Stimulated activated naive CD8-positive, alpha-beta T cell treated with anti-CD3 and anti-CD28 coated beads, Interleukin-15, Interleukin-2, amounts not matched to agents 100 ng/mL and 50 ng/mL, for 24 hours (primary cell): ENCODE data around the gene DHDDS.
A peak's percentile ranks its signal among the peaks of the same experiment; 100 is the strongest.

Experiments used
- H3K27ac Mint-ChIP-seq: one replicate; pipeline ENCODE4 v1.8.0; 2021; ENCODE audit warnings: mild to moderate bottlenecking, mixed read lengths
- H3K27me3 Mint-ChIP-seq: one replicate; pipeline ENCODE4 v1.8.0; 2021; ENCODE audit warnings: mixed read lengths
- H3K36me3 Mint-ChIP-seq: one replicate; pipeline ENCODE4 v1.8.0; 2021; ENCODE audit warnings: low read depth, mixed read lengths
- H3K4me1 Mint-ChIP-seq: one replicate; pipeline ENCODE4 v1.8.0; 2021; ENCODE audit warnings: low read depth, mixed read lengths
- H3K4me3 Mint-ChIP-seq: one replicate; pipeline ENCODE4 v1.8.0; 2021; ENCODE audit warnings: mild to moderate bottlenecking, mixed read lengths
- H3K9me3 Mint-ChIP-seq: one replicate; pipeline ENCODE4 v1.8.0; 2021; ENCODE audit warnings: mixed read lengths

Gene DHDDS

DNA sequence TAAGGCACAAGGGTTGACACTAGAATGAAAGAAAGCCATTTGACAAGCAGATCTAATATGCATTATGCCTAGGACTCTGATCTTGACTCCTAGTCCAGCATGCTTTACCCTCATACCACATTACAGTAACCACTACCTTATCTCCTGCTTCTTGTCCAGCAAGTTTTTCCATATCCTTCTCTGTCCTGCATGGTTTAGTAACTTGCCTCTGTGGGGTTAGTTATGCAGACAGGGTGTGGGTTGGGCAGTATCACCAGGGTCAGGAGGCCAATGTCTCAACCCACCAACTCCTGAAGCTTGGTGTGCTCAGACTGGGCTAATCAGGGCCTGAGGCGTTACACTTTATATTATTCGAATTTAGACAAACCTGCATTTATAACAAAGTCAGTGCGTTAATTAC lies 18.8 kb downstream of the DHDDS start:
- H3K36me3 Mint-ChIP-seq = peaks cover 64% of the 10 kb centered on the region
- no peak overlapping the region for H3K4me3 Mint-ChIP-seq
- H3K27ac Mint-ChIP-seq = no peak overlapping the region
- H3K27me3 Mint-ChIP-seq = no peaks in the 10 kb centered on the region
- no peaks in the 10 kb centered on the region for H3K4me1 Mint-ChIP-seq
- H3K9me3 Mint-ChIP-seq = no peaks in the 10 kb centered on the region

GRCh38 chr1:26452459-26453183 lies 20.5 kb downstream of the DHDDS start:
- H3K27ac Mint-ChIP-seq = no peak overlapping the region
- peaks cover 58% of the 10 kb centered on the region for H3K36me3 Mint-ChIP-seq
- H3K9me3 Mint-ChIP-seq = no peaks in the 10 kb centered on the region
- no peak overlapping the region for H3K4me3 Mint-ChIP-seq
- no peaks in the 10 kb centered on the region for H3K4me1 Mint-ChIP-seq
- H3K27me3 Mint-ChIP-seq = no peaks in the 10 kb centered on the region

DNA sequence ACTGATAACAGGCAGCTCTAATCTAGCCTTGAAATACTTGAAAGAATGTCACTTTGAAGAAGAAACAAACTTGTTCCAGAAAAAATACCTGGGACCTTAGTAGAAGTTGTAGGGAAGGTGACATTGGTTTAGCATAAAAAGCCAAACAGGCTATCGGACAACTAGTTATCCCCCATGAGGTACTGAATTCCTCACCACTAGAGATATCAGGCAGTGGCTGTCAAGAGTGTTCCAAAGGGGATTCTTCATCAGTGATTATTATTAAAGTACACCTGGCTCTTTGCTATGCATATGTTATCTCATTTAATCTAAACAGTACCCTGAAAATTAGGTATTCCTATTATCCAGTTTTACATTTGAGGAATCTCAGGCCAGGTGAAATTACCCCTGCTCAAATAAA lies 27.0 kb downstream of the DHDDS start:
- no peaks in the 10 kb centered on the region for H3K27me3 Mint-ChIP-seq
- H3K4me3 Mint-ChIP-seq = no peak overlapping the region
- H3K9me3 Mint-ChIP-seq = no peaks in the 10 kb centered on the region
- H3K4me1 Mint-ChIP-seq = no peaks in the 10 kb centered on the region
- peaks cover 64% of the 10 kb centered on the region for H3K36me3 Mint-ChIP-seq
- H3K27ac Mint-ChIP-seq = no peak overlapping the region

GRCh38 chr1:26459573-26460031 lies 27.5 kb downstream of the DHDDS start:
- Mint-ChIP-seq H3K27ac (no peak overlapping the region), H3K9me3 (no peaks in the 10 kb centered on the region), H3K4me3 (no peak overlapping the region), H3K4me1 (no peaks in the 10 kb centered on the region), H3K36me3 (peaks cover 66% of the 10 kb centered on the region), H3K27me3 (no peaks in the 10 kb centered on the region)

DNA sequence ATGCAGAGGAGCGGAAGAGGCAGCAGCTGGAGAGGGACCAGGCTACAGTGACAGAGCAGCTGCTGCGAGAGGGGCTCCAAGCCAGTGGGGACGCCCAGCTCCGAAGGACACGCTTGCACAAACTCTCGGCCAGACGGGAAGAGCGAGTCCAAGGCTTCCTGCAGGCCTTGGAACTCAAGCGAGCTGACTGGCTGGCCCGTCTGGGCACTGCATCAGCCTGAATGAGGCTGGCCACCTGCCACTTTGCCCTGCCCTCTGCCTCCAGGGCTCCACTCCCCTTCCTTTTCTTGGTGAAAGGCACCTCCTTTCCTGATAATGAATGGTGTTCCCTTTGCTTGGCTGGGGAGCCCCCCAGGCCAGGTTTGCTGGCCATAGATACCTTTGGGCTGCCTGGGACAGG lies 36.8 kb downstream of the DHDDS start:
- no peaks in the 10 kb centered on the region for H3K9me3 Mint-ChIP-seq
- no peak overlapping the region for H3K27ac Mint-ChIP-seq
- peaks cover 48% of the 10 kb centered on the region for H3K36me3 Mint-ChIP-seq
- H3K4me1 Mint-ChIP-seq = peaks cover 30% of the 10 kb centered on the region
- H3K27me3 Mint-ChIP-seq = no peaks in the 10 kb centered on the region
- no peak overlapping the region for H3K4me3 Mint-ChIP-seq

GRCh38 chr1:26469558-26469957 lies 37.4 kb downstream of the DHDDS start:
- Mint-ChIP-seq H3K4me1 (peaks cover 37% of the 10 kb centered on the region), H3K27me3 (no peaks in the 10 kb centered on the region), H3K36me3 (peaks cover 50% of the 10 kb centered on the region), H3K4me3 (no peak overlapping the region), H3K27ac (no peak overlapping the region), H3K9me3 (no peaks in the 10 kb centered on the region)

DNA sequence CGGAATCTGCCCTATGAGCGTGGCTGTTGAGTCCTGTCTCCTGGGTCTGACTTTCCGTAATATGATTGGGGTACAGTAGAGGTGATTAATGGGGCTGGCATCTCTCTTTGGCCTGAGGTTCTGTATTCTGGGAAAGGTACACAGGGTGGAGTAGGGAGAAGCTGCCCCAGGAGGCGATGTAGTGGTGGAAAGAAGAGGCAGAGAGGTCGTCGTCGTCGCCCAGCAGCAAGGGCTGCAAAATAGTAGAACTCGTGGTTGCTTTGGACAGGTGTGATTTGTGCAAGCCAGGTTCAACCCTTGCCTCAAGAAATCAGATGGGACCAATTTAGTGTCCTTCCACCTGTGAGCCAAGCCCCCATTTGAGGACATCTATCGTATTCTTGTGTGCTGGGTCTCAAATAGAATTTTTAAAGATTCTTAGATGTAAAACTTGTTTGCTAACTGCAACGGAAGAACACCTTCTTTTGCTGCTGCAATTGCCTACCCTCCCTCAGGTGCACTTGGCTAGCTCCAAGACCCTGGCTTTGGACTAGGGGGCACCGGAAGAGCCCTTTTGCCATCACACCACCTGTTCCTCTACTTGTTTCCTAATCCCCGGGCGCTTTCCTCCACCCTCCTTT lies 38.9 kb downstream of the DHDDS start:
- Mint-ChIP-seq H3K9me3 (no peaks in the 10 kb centered on the region), H3K4me1 (peaks cover 46% of the 10 kb centered on the region), H3K27me3 (no peaks in the 10 kb centered on the region), H3K27ac (no peak overlapping the region), H3K36me3 (peaks cover 46% of the 10 kb centered on the region), H3K4me3 (peak overlapping the region; percentile 88)

GRCh38 chr1:26471498-26472319 lies 39.6 kb downstream of the DHDDS start:
- no peaks in the 10 kb centered on the region for H3K9me3 Mint-ChIP-seq
- peak overlapping the region; percentile 95 for H3K27ac Mint-ChIP-seq
- H3K4me1 Mint-ChIP-seq = peaks cover 48% of the 10 kb centered on the region
- H3K36me3 Mint-ChIP-seq = peaks cover 52% of the 10 kb centered on the region
- H3K27me3 Mint-ChIP-seq = no peaks in the 10 kb centered on the region
- peak overlapping the region; percentile 88 for H3K4me3 Mint-ChIP-seq

- Mint-ChIP-seq H3K4me3 (peak within 1 kb of the TSS; percentile 93), H3K27me3 (no peaks in the 10 kb centered on the region), H3K36me3 (peaks cover 53% of the 10 kb centered on the region), H3K27ac (peak within 1 kb of the TSS; percentile 95), H3K9me3 (no peaks in the 10 kb centered on the region), H3K4me1 (peaks cover 48% of the 10 kb centered on the region)
These were observed 40.3 kb downstream of the DHDDS start, which contains the start of gene HMGN2 for GRCh38 chr1:26472320-26472900. Gene HMGN2, plus strand, starts transcription at chr1:26472440. Its CDS starts 173 bp downstream, at chr1:26472613.

- Mint-ChIP-seq H3K27ac (peak overlapping the region; percentile 88), H3K4me3 (peak overlapping the region; percentile 93), H3K4me1 (peaks cover 52% of the 10 kb centered on the region), H3K27me3 (no peaks in the 10 kb centered on the region), H3K9me3 (no peaks in the 10 kb centered on the region), H3K36me3 (peaks cover 55% of the 10 kb centered on the region)
These were observed 41.1 kb downstream of the DHDDS start for GRCh38 chr1:26472901-26473845.

- H3K36me3 Mint-ChIP-seq = peaks cover 52% of the 10 kb centered on the region
- H3K27ac Mint-ChIP-seq = peak overlapping the region; percentile 74
- peak overlapping the region; percentile 93 for H3K4me3 Mint-ChIP-seq
- no peaks in the 10 kb centered on the region for H3K9me3 Mint-ChIP-seq
- H3K27me3 Mint-ChIP-seq = no peaks in the 10 kb centered on the region
- H3K4me1 Mint-ChIP-seq = peaks cover 52% of the 10 kb centered on the region
These were observed 42.7 kb downstream of the DHDDS start for GRCh38 chr1:26474818-26475217.

- Mint-ChIP-seq H3K27ac (peak overlapping the region; percentile 68), H3K27me3 (no peaks in the 10 kb centered on the region), H3K4me3 (peak overlapping the region; percentile 44), H3K4me1 (peaks cover 40% of the 10 kb centered on the region), H3K36me3 (peaks cover 48% of the 10 kb centered on the region), H3K9me3 (no peaks in the 10 kb centered on the region)
These were observed 43.9 kb downstream of the DHDDS start for GRCh38 chr1:26475989-26476388.

DNA sequence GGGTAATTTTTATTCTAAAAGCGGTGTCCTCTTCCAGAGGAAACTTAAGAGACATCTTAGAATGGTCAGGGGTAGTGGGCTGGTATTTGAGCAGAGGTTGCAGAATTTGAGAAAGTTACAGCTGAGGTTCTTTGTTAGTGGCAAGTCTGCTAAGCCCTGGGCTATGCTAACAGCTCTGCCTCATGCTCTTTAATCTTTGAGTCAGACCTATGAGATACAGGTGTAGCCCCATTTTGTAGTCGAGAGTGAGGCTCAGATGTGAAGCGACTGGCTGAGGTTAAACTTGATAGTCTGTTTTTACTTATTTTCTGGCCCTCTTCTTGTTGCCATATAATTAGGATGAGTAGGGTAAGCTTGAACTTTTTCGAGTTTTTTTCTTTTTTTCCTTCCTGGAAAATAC lies 44.8 kb downstream of the DHDDS start:
- peak overlapping the region; percentile 1 for H3K27ac Mint-ChIP-seq
- H3K4me3 Mint-ChIP-seq = no peak overlapping the region
- H3K36me3 Mint-ChIP-seq = peaks cover 48% of the 10 kb centered on the region
- H3K4me1 Mint-ChIP-seq = peaks cover 31% of the 10 kb centered on the region
- H3K27me3 Mint-ChIP-seq = no peaks in the 10 kb centered on the region
- H3K9me3 Mint-ChIP-seq = no peaks in the 10 kb centered on the region
